Adrenal gland (tissue), 12 donors: ENCODE results near the gene SSBP3. TPM values are rescaled to one million over a fixed set of nuclear protein-coding genes. Genes with fewer than 3 reads are reported as not detected.
A peak's percentile ranks its signal among the peaks of the same experiment; 100 is the strongest.

Source experiments
- DNase-seq, 7 donors: peaks; one replicate each; pipeline ENCODE4 v3.0.0-alpha.2; 2019 to 2020
- H3K27ac ChIP-seq, 5 donors: fragments of 200-600 bp; sonication (generic) in 4 of 5; 1 replicate in 3 of 5; 2 replicates in 2 of 5; pipeline versions ENCODE4 v1.5.1 to v1.8.0; 2016 to 2020; ENCODE audit warnings: mild to moderate bottlenecking in 1 of 5
- H3K27me3 ChIP-seq: fragments of 200-600 bp; 2 replicates; pipeline ENCODE4 v1.8.0; 2021
- H3K36me3 ChIP-seq, 2 donors: fragments of 200-600 bp; replicated peaks in 1 of 2; 1 replicate in 1 of 2; 2 replicates in 1 of 2; pipeline versions ENCODE4 v1.5.1 to v1.8.0; 2018 to 2022
- H3K4me1 ChIP-seq, 2 donors: fragments of 200-600 bp; replicated peaks in 1 of 2; 1 replicate in 1 of 2; 2 replicates in 1 of 2; pipeline versions ENCODE4 v1.5.1 to v1.8.0; 2018 to 2021
- H3K4me3 ChIP-seq, 4 donors: fragments of 200-600 bp; sonication (generic) in 3 of 4; one replicate each; pipeline ENCODE4 v1.5.1; 2016 to 2018
- H3K9me3 ChIP-seq, 3 donors: fragments of 200-600 bp; sonication (generic) in 1 of 3; replicated peaks in 1 of 3; 1 replicate in 2 of 3; 2 replicates in 1 of 3; pipeline versions ENCODE4 v1.5.1 to v1.8.0; 2016 to 2021
- POLR2A ChIP-seq, 2 donors: fragments of 450-650 bp; IDR thresholded peaks; one replicate each; pipeline ENCODE4 v1.6.1; 2017; ENCODE audit warnings: antibody characterized with exemption in 2 of 2, mild to moderate bottlenecking in 2 of 2, moderate library complexity in 1 of 2
- WGBS, 4 donors: extraction: QIAGEN DNeasy Blood & Tissue Kit in 2 of 4; methylation state at CpG; one replicate each; pipeline versions ENCODE4 v1.1.5 to v1.1.7; 2013 to 2017; 5-methylcytosine and 5-hydroxymethylcytosine counted together
- intact Hi-C, 2 donors: fragments of 100-400 bp; cut with DNase I; formaldehyde crosslinking; loops; one replicate each; pipeline versions ENCODE4 v1.14.1 to v1.15.0; 2022 to 2023
- polyA plus RNA-seq, 3 donors: library from polyadenylated mRNA; stranded (reverse); fragments of 200-250 nt in 2 of 3; fragments of 350-450 nt in 1 of 3; fragmentation: Illumina TruSeq in 1 of 3; extraction: RNeasy Lipid Tissue Mini Kit (QIAGEN cat#74804) in 1 of 3; gene quantifications; one replicate each; pipeline ENCODE4 v1.2.3, GENCODE V29; 2013 to 2014
- total RNA-seq, 9 donors: library from RNA; depleted of rRNA in 4 of 9; stranded (reverse); fragments of >200 nt in 4 of 9; fragments of 120-200 nt in 1 of 9; fragmentation: NEBNext Ultra II Directional in 1 of 9; extraction: Animal tissue kit (Norgen Biotek cat#: 25700) in 1 of 9; gene quantifications; one replicate each; pipeline versions ENCODE4 v1.1.0 to v1.2.4, GENCODE V29; 2013 to 2023
- TF ChIP-seq, protein P1 (sequence below), 6 experiments: fragments of 450-650 bp in 4 of 6; fragments of 200-600 bp in 2 of 6; sonication (generic) in 1 of 6; IDR thresholded peaks; 1 replicate in 5 of 6; 2 replicates in 1 of 6; pipeline versions ENCODE4 v1.5.1 to v1.8.0; 2016 to 2021; ENCODE audit warnings: antibody characterized with exemption in 6 of 6, mild to moderate bottlenecking in 2 of 6, moderate library complexity in 1 of 6
- donor health status: healthy with polysubstance abuse.
- donor health status: Bipolar disorder and iron deficiency.
- donor health status: DM: yes; HTN: yes; CAD: no.
- donor health status: DM: no; HTN: no; CAD: no.
- donor health status: DM: no; HTN: no; CAD: no.
- donor health status: DM: yes; HTN: yes; CAD: no.

Gene SSBP3
- total and polyA plus RNA-seq, 12 donors = 15.3 to 150 (median 66.0) TPM

DNA sequence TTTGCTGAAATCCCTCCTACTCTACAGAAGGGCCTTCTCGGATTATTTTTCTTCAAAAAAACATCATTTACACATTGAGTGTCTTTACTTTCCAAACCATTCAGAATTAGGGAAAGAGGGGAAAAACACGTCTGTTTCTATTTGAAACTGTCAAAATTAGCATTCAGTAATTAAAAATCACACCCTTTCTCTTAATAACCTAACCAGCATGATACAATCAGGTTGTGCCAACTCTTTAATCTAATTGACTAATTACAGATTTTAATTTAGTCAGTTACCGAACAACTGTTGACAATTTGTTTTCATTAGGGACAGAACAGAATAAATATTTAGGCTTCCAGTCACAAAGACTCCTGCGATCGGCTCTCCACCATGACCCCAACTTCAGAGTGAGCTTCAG, 18.8 kb downstream of the SSBP3 start:
- peaks cover 9 to 51% of the 10 kb centered on the region in 2 donors for H3K4me1 ChIP-seq
- peak overlapping the region in 1 of 5 donors; percentile 23 for H3K27ac ChIP-seq
- intact Hi-C loops = no loop called here
- 82 to 88% (median 87%) methylated on average over 5 of the region's 5 CpGs for WGBS, 4 donors
- H3K9me3 ChIP-seq = no peaks in the 10 kb centered on the region
- H3K4me3 ChIP-seq = no peak overlapping the region
- no peak for DNase-seq
- TF ChIP-seq POLR2A (IDR thresholded peaks at IDR 0.05) = no peak
- TF ChIP-seq, protein P1, sequence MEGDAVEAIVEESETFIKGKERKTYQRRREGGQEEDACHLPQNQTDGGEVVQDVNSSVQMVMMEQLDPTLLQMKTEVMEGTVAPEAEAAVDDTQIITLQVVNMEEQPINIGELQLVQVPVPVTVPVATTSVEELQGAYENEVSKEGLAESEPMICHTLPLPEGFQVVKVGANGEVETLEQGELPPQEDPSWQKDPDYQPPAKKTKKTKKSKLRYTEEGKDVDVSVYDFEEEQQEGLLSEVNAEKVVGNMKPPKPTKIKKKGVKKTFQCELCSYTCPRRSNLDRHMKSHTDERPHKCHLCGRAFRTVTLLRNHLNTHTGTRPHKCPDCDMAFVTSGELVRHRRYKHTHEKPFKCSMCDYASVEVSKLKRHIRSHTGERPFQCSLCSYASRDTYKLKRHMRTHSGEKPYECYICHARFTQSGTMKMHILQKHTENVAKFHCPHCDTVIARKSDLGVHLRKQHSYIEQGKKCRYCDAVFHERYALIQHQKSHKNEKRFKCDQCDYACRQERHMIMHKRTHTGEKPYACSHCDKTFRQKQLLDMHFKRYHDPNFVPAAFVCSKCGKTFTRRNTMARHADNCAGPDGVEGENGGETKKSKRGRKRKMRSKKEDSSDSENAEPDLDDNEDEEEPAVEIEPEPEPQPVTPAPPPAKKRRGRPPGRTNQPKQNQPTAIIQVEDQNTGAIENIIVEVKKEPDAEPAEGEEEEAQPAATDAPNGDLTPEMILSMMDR (IDR thresholded peaks at IDR 0.05) = no peak
- no peaks in the 10 kb centered on the region for H3K27me3 ChIP-seq
- H3K36me3 ChIP-seq = peaks cover 0 to 6% of the 10 kb centered on the region in 2 donors

DNA sequence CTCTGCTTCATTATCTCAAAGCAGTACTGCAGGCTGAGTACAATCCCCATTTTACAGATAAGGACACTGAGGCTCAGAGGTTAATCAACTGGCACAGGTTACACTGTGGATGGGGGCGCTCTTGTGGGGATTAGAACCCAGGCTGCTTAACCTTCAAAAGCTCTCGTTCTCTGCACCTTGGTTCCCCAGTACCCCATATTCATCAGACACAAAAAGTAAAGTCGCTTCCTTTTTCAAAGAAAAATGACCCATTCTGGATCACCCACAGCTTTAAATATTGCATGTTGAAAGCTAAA, 20.5 kb downstream of the SSBP3 start:
- H3K27me3 ChIP-seq = no peaks in the 10 kb centered on the region
- intact Hi-C loops = no loop called here
- H3K27ac ChIP-seq = peak overlapping the region in 3 of 5 donors; percentile 61 to 70 (median 70)
- H3K9me3 ChIP-seq = no peaks in the 10 kb centered on the region
- H3K4me3 ChIP-seq = no peak overlapping the region
- TF ChIP-seq, protein P1 (IDR thresholded peaks at IDR 0.05) = no peak
- no peak for TF ChIP-seq POLR2A (IDR thresholded peaks at IDR 0.05)
- peaks cover 12 to 48% of the 10 kb centered on the region in 2 donors for H3K4me1 ChIP-seq
- no peak for DNase-seq
- H3K36me3 ChIP-seq = peaks cover 0 to 6% of the 10 kb centered on the region in 2 donors
- 71 to 94% (median 92%) methylated on average over 3 of the region's 3 CpGs for WGBS, 4 donors

DNA sequence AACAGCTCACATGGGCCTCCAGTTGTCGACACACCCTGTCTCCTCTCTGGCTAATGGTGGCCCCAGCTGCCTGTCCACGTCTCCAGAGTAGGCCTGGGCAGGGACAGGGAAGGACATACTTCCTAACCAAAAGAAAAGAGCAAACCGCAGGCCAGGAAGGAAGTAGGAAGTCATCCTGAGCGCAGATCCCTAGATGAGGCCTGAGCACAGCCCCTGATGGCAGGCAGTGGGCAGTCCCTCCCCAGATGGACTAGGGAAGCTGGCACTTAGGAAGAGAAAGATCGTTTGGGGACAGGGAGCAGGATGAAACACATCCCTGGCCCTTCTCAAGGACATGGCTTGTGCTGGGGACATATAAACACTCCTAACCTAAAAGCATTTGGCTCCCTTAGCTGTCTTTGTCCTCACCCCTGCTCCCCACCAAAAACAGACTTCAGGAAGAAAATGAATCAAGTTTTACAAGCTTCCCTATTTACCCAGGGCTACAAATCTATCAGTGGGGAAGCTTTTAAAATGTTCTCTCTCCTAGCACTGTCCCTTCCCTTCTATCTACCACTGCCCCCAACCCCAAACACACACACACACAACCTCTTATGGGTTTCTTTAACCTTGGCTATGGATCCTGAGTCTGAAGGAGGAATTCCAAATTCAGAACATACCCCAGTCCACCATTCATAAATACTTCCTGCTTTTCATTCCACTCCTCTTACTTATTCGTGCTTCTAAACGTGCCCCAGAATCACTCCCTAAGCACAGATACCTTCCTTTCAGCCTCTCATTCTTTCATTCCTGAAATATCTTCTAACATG, 21.1 kb downstream of the SSBP3 start:
- Histone ChIP-seq H3K36me3 (peaks cover 0 to 10% of the 10 kb centered on the region in 2 donors), H3K27me3 (no peaks in the 10 kb centered on the region), H3K9me3 (no peaks in the 10 kb centered on the region), H3K4me1 (peaks cover 18 to 54% of the 10 kb centered on the region in 2 donors), H3K27ac (peak overlapping the region; percentile 7 to 70 (median 61)), H3K4me3 (no peak overlapping the region)
- intact Hi-C loops = no loop called here
- TF ChIP-seq, protein P1 (IDR thresholded peaks at IDR 0.05) = no peak
- TF ChIP-seq POLR2A (IDR thresholded peaks at IDR 0.05) = no peak
- peak in 4 of 7 donors; percentile 38 to 56 (median 47) for DNase-seq
- 15 to 26% (median 24%) methylated on average over 6 to 7 of the region's 7 CpGs for WGBS, 4 donors

DNA sequence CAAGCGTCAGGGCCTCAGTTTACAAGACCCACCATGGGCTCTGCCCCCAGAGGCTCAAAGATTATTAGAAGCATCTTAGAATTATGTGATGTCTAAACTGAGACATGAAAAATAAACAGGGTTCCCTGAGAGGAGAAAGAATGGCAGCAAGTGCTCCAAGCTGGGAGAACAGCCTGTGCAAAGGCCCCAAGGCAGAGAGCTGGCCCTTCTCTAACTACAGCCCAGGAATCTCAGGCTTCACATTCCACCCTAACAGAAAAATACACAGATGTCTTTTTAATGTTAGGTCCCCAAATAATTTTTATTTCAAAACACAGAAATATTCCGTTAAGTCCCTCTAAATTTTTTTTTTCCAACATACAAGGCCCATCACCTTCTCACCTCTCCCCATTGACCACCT, 21.7 kb downstream of the SSBP3 start:
- Histone ChIP-seq H3K36me3 (peaks cover 0 to 11% of the 10 kb centered on the region in 2 donors), H3K4me1 (peaks cover 23 to 60% of the 10 kb centered on the region in 2 donors), H3K27ac (peak overlapping the region in 4 of 5 donors; percentile 7 to 70 (median 66)), H3K9me3 (no peaks in the 10 kb centered on the region), H3K4me3 (no peak overlapping the region), H3K27me3 (no peaks in the 10 kb centered on the region)
- WGBS, 4 donors = 93 to 98% (median 95%) methylated on average over 2 of the region's 2 CpGs
- intact Hi-C loops = no loop called here
- no peak for DNase-seq
- TF ChIP-seq POLR2A (IDR thresholded peaks at IDR 0.05) = no peak
- TF ChIP-seq, protein P1 (IDR thresholded peaks at IDR 0.05) = no peak
